ENCODE results near the gene SLC4A4. TPM values are rescaled to one million over a fixed set of nuclear protein-coding genes. Genes with fewer than 3 reads are reported as not detected.

SLC4A4 gene
- polyA plus RNA-seq, 1 of the 3 experiments (the other 2 are of a cell fraction), result not detected

GRCh38 chr4:71599578-71599977, 260.8 kb downstream of the SLC4A4 start:
- Histone ChIP-seq H3K36me3 (replicated peaks in 1 of 2; ENCODE audit: control insufficient read depth in 1 of 2, insufficient read depth in 2 of 2, low read length in 1 of 2) (no peaks in the 10 kb centered on the region), H3K79me2 (ENCODE audit: insufficient read depth) (no peaks in the 10 kb centered on the region), H3K27me3 (ENCODE audit: insufficient read depth) (no peaks in the 10 kb centered on the region), H4K20me1 (ENCODE audit: insufficient read depth) (no peaks in the 10 kb centered on the region), H3F3A (replicated peaks; ENCODE audit: insufficient read depth) (no peaks in the 10 kb centered on the region), H2AFZ (ENCODE audit: low read depth) (no peak overlapping the region), H3K27ac (ENCODE audit: low read depth in 2 of 2, low read length in 1 of 2) (no peak overlapping the region), H3K9me2 (no peaks in the 10 kb centered on the region), H3K9me3 (no peaks in the 10 kb centered on the region), H3K9ac (no peak overlapping the region), H3K4me3 (ENCODE audit: low read depth in 2 of 2, low read length in 1 of 2) (no peak overlapping the region), H3K4me2 (no peak overlapping the region), H3K4me1 (ENCODE audit: control insufficient read depth in 1 of 2, insufficient read depth in 2 of 2, low read depth in 1 of 2, low read length in 1 of 2) (no peaks in the 10 kb centered on the region)
- CTCF ChIA-PET, result no interaction called here
- POLR2A ChIA-PET, result no interaction called here
- DNase-seq, result no peak
- under 1% methylated on average over 3 of the region's 3 CpGs for WGBS (ENCODE audit: low lambda C conversion rate)
- TF ChIP-seq GATA2 (CRISPR knock-in tag; IDR thresholded peaks at IDR 0.05) (no peak), IRF3 (IDR thresholded peaks at IDR 0.05; ENCODE audit: low read depth, low read length) (no peak), EP300 (IDR thresholded peaks at IDR 0.05; ENCODE audit: borderline replicate concordance in 1 of 2, low read depth in 1 of 2, low read length in 1 of 2) (no peak), FOXM1 (IDR thresholded peaks at IDR 0.05; ENCODE audit: low read depth) (no peak), CTCF (IDR thresholded peaks at IDR 0.05) (no peak)

- Histone ChIP-seq H3K27me3 (ENCODE audit: insufficient read depth) (no peaks in the 10 kb centered on the region), H4K20me1 (ENCODE audit: insufficient read depth) (no peaks in the 10 kb centered on the region), H3K9ac (no peak overlapping the region), H3K9me2 (no peaks in the 10 kb centered on the region), H3F3A (replicated peaks; ENCODE audit: insufficient read depth) (no peaks in the 10 kb centered on the region), H3K27ac (ENCODE audit: low read depth in 2 of 2, low read length in 1 of 2) (no peak overlapping the region), H3K79me2 (ENCODE audit: insufficient read depth) (no peaks in the 10 kb centered on the region), H3K4me2 (no peak overlapping the region), H3K9me3 (no peaks in the 10 kb centered on the region), H2AFZ (ENCODE audit: low read depth) (no peak overlapping the region), H3K4me3 (ENCODE audit: low read depth in 2 of 2, low read length in 1 of 2) (no peak overlapping the region), H3K4me1 (ENCODE audit: control insufficient read depth in 1 of 2, insufficient read depth in 2 of 2, low read depth in 1 of 2, low read length in 1 of 2) (no peaks in the 10 kb centered on the region), H3K36me3 (replicated peaks in 1 of 2; ENCODE audit: control insufficient read depth in 1 of 2, insufficient read depth in 2 of 2, low read length in 1 of 2) (no peaks in the 10 kb centered on the region)
- 8% methylated on average over 6 of the region's 6 CpGs for WGBS (ENCODE audit: low lambda C conversion rate)
- ChIA-PET POLR2A (no interaction called here), CTCF (no interaction called here)
- no peak for DNase-seq
- TF ChIP-seq CHD2 (IDR thresholded peaks at IDR 0.05; ENCODE audit: low read length, partially characterized antibody) (no peak), GATA2 (CRISPR knock-in tag; IDR thresholded peaks at IDR 0.05) (no peak), NRF1 (IDR thresholded peaks at IDR 0.05; ENCODE audit: low read depth, low read length) (no peak), ELF1 (IDR thresholded peaks at IDR 0.05) (no peak), RCOR1 (IDR thresholded peaks at IDR 0.05; ENCODE audit: low read length) (no peak), FOXM1 (IDR thresholded peaks at IDR 0.05; ENCODE audit: low read depth) (no peak), GABPA (IDR thresholded peaks at IDR 0.05; ENCODE audit: low read depth) (no peak), TAF1 (IDR thresholded peaks at IDR 0.05; ENCODE audit: borderline replicate concordance, low read depth, low read length) (no peak), USF1 (IDR thresholded peaks at IDR 0.05; ENCODE audit: borderline replicate concordance, low read depth) (no peak), MAX (IDR thresholded peaks at IDR 0.05; ENCODE audit: low read depth) (no peak), IRF3 (IDR thresholded peaks at IDR 0.05; ENCODE audit: low read depth, low read length) (no peak), SIN3A (IDR thresholded peaks at IDR 0.05; ENCODE audit: borderline replicate concordance, low read depth, low read length) (no peak), EZH2phosphoT487 (IDR thresholded peaks at IDR 0.05; ENCODE audit: borderline replicate concordance, low read depth) (no peak), SMC3 (IDR thresholded peaks at IDR 0.05; ENCODE audit: low read depth, low read length) (no peak), TEAD4 (IDR thresholded peaks at IDR 0.05; ENCODE audit: borderline replicate concordance, insufficient read depth) (no peak), TCF12 (IDR thresholded peaks at IDR 0.05) (no peak)
Observed at GRCh38 chr4:71602289-71602900, 263.6 kb downstream of the SLC4A4 start.
